BLaER1 treated with 17β-estradiol and CSF1 and Interleukin-3, amounts not matched to agents 10 nM and 100 nM (cell line): ENCODE results near the gene XRN2.

ENCODE experiments used
- H3K27ac ChIP-seq, 11 experiments: shearing (Covaris generic); formaldehyde crosslinking; 2 replicates each; pipeline ENCODE4 v1.8.1; 2022
- H3K27me3 ChIP-seq, 11 experiments: shearing (Covaris generic); formaldehyde crosslinking; 2 replicates each; pipeline ENCODE4 v1.8.1; 2022
- H3K36me3 ChIP-seq, 11 experiments: shearing (Covaris generic); formaldehyde crosslinking; 2 replicates each; pipeline ENCODE4 v1.8.1; 2022
- H3K4me1 ChIP-seq, 10 experiments: shearing (Covaris generic); formaldehyde crosslinking; 2 replicates each; pipeline ENCODE4 v1.8.1; 2022
- H3K4me2 ChIP-seq, 11 experiments: shearing (Covaris generic); formaldehyde crosslinking; 2 replicates each; pipeline ENCODE4 v1.8.1; 2022
- H3K4me3 ChIP-seq, 10 experiments: shearing (Covaris generic); formaldehyde crosslinking; 2 replicates each; pipeline ENCODE4 v1.8.1; 2022
- H3K9ac ChIP-seq, 11 experiments: shearing (Covaris generic); formaldehyde crosslinking; 2 replicates each; pipeline ENCODE4 v1.8.1; 2022
- H3K9me3 ChIP-seq, 11 experiments: shearing (Covaris generic); formaldehyde crosslinking; replicated peaks in 1 of 11; 2 replicates each; pipeline ENCODE4 v1.8.1; 2022
- H4K20me1 ChIP-seq, 11 experiments: shearing (Covaris generic); formaldehyde crosslinking; 2 replicates each; pipeline ENCODE4 v1.8.1; 2022
- Cebpa-rat ChIP-seq, 11 experiments: shearing (Covaris generic); IDR thresholded peaks; 2 replicates each; pipeline ENCODE4 v1.8.1; 2022

The XRN2 gene

DNA sequence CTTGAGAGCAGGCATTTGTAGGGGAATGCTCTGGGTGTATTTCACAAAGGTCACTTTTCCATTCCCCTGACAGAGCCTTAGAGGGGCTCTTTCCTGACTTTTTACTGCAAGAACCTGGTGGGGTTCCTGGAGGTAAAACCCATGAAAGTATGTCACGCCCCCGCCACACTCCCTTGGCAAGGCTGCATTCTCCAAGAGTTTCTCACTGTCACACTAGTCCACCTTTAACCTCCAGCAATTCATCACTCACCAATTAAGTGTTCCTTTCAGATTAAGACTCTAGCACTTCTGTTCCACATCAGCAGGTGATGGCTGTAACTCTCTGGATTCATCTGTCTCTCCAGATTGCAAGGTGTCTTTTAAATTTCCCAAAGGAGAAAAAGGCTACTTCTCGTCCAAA is 126.9 kb downstream of the XRN2 start:
- Histone ChIP-seq H3K9me3 (peaks cover 12 to 21% (median 16%) of the 10 kb centered on the region in 11 experiments), H3K4me2 (no peak overlapping the region), H4K20me1 (no peaks in the 10 kb centered on the region), H3K27ac (no peak overlapping the region), H3K9ac (no peak overlapping the region), H3K36me3 (no peaks in the 10 kb centered on the region), H3K4me3 (no peak overlapping the region), H3K4me1 (no peaks in the 10 kb centered on the region), H3K27me3 (no peaks in the 10 kb centered on the region)
- no peak for TF ChIP-seq Cebpa-rat (IDR thresholded peaks at IDR 0.05)

DNA sequence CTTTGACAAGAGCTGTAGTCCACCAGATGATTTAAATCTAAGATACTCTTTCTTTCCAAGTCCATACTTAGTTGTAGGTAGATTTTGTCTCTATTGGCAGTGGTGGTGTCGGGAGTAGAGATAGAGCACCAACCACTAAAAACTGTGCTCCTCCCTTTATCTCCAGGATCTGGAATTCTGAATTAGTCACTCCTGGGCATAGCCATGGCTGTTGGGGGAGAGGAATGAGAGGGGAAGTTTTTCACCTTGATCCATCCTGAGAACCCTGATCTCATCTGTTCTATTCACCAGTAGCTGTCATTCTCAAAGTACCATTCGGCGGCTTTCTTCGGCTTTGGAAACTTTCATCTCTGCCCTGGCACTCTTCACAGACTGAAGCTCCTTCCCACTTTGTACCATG is 129.8 kb downstream of the XRN2 start:
- Histone ChIP-seq H3K27ac (no peak overlapping the region), H3K27me3 (no peaks in the 10 kb centered on the region), H3K36me3 (no peaks in the 10 kb centered on the region), H3K9ac (no peak overlapping the region), H3K4me1 (no peaks in the 10 kb centered on the region), H4K20me1 (no peaks in the 10 kb centered on the region), H3K9me3 (no peaks in the 10 kb centered on the region), H3K4me3 (no peak overlapping the region), H3K4me2 (no peak overlapping the region)
- no peak for TF ChIP-seq Cebpa-rat (IDR thresholded peaks at IDR 0.05)

DNA sequence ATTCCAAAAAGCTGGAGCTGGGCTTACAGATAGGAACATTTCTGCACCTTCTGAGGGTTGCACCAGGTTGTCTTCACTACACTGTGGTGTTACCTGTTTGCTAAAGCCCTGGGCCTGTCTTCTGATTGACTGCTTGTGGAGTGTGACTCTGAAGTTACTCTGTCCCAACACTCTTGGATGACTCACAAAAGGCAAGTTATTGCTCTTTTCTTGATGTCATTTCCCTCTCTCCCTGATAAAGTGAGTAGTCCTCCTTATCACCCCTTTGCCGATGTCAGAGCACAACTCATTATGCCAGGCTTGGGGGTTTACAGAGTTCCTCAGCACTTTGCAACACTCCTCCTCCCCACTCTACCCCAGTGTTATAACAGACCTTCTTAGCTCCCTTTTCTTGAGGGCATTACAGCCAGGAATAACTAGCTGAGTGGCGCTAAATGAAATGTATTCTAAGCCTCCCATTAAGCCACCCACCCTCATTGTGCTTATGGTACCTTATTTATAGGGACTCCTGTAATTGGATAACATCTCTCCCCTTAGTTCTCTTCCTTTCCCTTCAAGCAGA is 130.3 kb downstream of the XRN2 start:
- no peak overlapping the region for H3K4me2 ChIP-seq
- no peak overlapping the region for H3K27ac ChIP-seq
- H3K27me3 ChIP-seq = no peaks in the 10 kb centered on the region
- no peak overlapping the region for H3K4me3 ChIP-seq
- H3K9me3 ChIP-seq = no peaks in the 10 kb centered on the region
- H3K9ac ChIP-seq = no peak overlapping the region
- H4K20me1 ChIP-seq = no peaks in the 10 kb centered on the region
- no peak for TF ChIP-seq Cebpa-rat (IDR thresholded peaks at IDR 0.05)
- no peaks in the 10 kb centered on the region for H3K36me3 ChIP-seq
- no peaks in the 10 kb centered on the region for H3K4me1 ChIP-seq

DNA sequence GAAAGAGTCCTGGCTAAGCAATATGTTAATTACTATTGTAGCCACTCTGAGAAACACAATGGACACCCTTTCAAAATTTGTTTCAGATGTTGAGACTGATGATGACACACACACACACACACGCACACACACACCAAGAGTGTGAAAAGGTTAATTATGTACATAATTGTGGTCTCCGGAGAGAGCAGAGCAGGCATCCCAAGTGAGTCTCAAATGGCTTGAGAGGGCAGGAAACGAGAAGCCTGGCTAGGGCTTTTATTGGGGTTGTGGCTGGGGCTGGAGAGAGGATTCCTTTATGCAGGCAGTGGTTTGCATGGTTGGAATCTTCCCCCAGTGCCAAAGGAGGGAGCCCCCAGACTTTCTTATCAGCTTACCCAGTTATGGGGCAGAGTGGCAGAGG is 132.4 kb downstream of the XRN2 start:
- no peak overlapping the region for H3K9ac ChIP-seq
- no peaks in the 10 kb centered on the region for H3K27me3 ChIP-seq
- H3K27ac ChIP-seq = no peak overlapping the region
- no peaks in the 10 kb centered on the region for H3K9me3 ChIP-seq
- no peak overlapping the region for H3K4me3 ChIP-seq
- no peak for TF ChIP-seq Cebpa-rat (IDR thresholded peaks at IDR 0.05)
- H3K4me1 ChIP-seq = no peaks in the 10 kb centered on the region
- no peaks in the 10 kb centered on the region for H3K36me3 ChIP-seq
- H4K20me1 ChIP-seq = no peaks in the 10 kb centered on the region
- no peak overlapping the region for H3K4me2 ChIP-seq

DNA sequence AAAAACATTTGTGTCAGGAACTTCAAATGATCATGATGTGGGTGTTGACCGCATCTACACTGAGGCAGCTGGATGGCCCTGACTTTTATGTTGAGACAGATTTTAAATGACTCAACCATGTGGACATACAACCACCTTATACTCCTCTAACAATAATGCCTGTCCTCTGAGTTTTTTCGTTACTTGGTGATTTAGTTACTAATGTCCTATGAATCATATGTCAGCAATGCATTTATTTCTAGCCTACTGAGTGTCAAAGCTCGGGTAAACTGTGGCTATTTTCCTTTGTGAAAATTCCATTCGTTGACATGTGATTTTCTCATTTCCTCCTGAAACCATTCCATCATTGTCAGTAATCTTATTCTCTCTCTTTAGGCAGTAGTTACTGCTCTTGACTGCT is 133.1 kb downstream of the XRN2 start:
- no peak for TF ChIP-seq Cebpa-rat (IDR thresholded peaks at IDR 0.05)
- Histone ChIP-seq H3K4me2 (no peak overlapping the region), H3K4me1 (no peaks in the 10 kb centered on the region), H3K9me3 (no peaks in the 10 kb centered on the region), H3K27me3 (no peaks in the 10 kb centered on the region), H3K4me3 (no peak overlapping the region), H3K27ac (no peak overlapping the region), H4K20me1 (no peaks in the 10 kb centered on the region), H3K36me3 (no peaks in the 10 kb centered on the region), H3K9ac (no peak overlapping the region)

DNA sequence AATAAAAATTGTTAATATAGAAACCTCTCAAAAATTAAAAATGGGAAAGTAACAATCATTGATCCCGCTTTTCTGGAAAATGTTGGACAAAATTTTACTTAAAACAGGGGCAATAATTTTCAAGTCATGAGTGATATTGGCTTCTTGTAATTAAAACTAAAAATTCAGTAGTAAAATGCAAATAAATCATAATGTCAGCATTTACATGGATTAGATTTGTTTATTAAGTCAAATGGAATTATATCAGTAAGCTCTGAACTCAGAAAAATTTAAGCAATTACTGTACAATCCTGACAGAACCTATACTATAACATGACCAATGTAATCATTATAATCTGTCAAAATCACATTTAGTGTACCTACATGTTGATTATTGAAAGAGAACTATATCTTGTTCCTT is 134.1 kb downstream of the XRN2 start:
- no peak overlapping the region for H3K9ac ChIP-seq
- no peaks in the 10 kb centered on the region for H3K9me3 ChIP-seq
- no peaks in the 10 kb centered on the region for H3K27me3 ChIP-seq
- H4K20me1 ChIP-seq = no peaks in the 10 kb centered on the region
- H3K27ac ChIP-seq = no peak overlapping the region
- no peak overlapping the region for H3K4me3 ChIP-seq
- no peak for TF ChIP-seq Cebpa-rat (IDR thresholded peaks at IDR 0.05)
- H3K4me1 ChIP-seq = no peaks in the 10 kb centered on the region
- H3K36me3 ChIP-seq = no peaks in the 10 kb centered on the region
- no peak overlapping the region for H3K4me2 ChIP-seq

DNA sequence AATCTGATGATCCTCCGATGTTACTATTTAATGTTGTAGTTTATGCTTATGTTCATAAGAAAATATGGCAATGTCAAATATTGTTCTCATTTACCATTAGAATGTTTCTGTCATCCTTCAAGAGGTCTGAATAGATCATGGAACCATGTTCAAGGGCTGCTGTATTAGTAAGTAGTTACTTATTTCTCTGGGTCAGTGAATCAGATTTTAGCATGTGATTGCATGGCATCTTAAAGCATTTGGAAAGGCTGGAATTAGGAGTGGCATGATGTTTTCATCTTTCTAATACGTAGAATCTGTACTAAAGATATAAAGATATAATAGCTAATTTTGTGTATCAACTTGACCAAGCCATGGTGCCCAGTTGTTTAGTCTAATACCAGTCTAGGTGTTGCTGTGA is 134.7 kb downstream of the XRN2 start:
- no peak for TF ChIP-seq Cebpa-rat (IDR thresholded peaks at IDR 0.05)
- Histone ChIP-seq H3K9ac (no peak overlapping the region), H3K4me2 (no peak overlapping the region)

More for the DNA sequence above, 134.7 kb downstream of the XRN2 start:
- H3K27me3 ChIP-seq = no peaks in the 10 kb centered on the region
- no peaks in the 10 kb centered on the region for H3K4me1 ChIP-seq
- H3K27ac ChIP-seq = no peak overlapping the region
- H3K36me3 ChIP-seq = no peaks in the 10 kb centered on the region
- H4K20me1 ChIP-seq = no peaks in the 10 kb centered on the region
- H3K4me3 ChIP-seq = no peak overlapping the region
- no peaks in the 10 kb centered on the region for H3K9me3 ChIP-seq
